HEK293 (cell line): ENCODE data around the gene PLD4.

Experiments used
- CTCF ChIA-PET: fragments of 350-600 bp; formaldehyde crosslinking; extraction: SDS; loops from one replicate; lab custom pipeline; 2021; ENCODE audit warnings: antibody characterized with exemption; lab: Yijun Ruan, JAX
- POLR2A ChIA-PET: fragments of 300-600 bp; formaldehyde crosslinking; extraction: SDS; loops from one replicate; lab custom pipeline; 2020; ENCODE audit warnings: antibody characterized with exemption, inconsistent platforms; lab: Yijun Ruan, JAX
- H3K27ac ChIP-seq: fragments of 200-500 bp; sonication (Bioruptor generic); 2 replicates; pipeline ENCODE4 v1.5.1; 2014; ENCODE audit warnings: low read depth, low read length, control low read depth, inconsistent platforms; ENCODE audit errors: extremely low read depth
- H3K36me3 ChIP-seq, 2 experiments: fragments of 200-500 bp in 1 of 2; sonication (Bioruptor generic) in 1 of 2; 1 replicate in 1 of 2; 2 replicates in 1 of 2; pipeline ENCODE4 v1.5.1; 2014 to 2017; ENCODE audit warnings: inconsistent platforms in 2 of 2, low read length in 2 of 2; ENCODE audit not compliant: control insufficient read depth in 2 of 2, insufficient read depth in 1 of 2
- H3K4me1 ChIP-seq: fragments of 200-500 bp; sonication (Bioruptor generic); 2 replicates; pipeline ENCODE4 v1.5.1; 2014; ENCODE audit warnings: mild to moderate bottlenecking, low read length, inconsistent platforms; ENCODE audit not compliant: control insufficient read depth, insufficient read depth
- H3K4me3 ChIP-seq: 2 replicates; pipeline ENCODE4 v1.5.1; 2011; ENCODE audit warnings: low read depth, mild to moderate bottlenecking, control low read depth, low read length, moderate library complexity
- H3K9me3 ChIP-seq: fragments of 200-500 bp; sonication (Bioruptor generic); 2 replicates; pipeline ENCODE4 v1.5.1; 2014; ENCODE audit warnings: low read depth, low read length, inconsistent platforms; ENCODE audit not compliant: control insufficient read depth, insufficient read depth
- GLIS1 ChIP-seq: fragments of 450-650 bp; formaldehyde crosslinking; IDR thresholded peaks from 2 replicates; pipeline ENCODE4 v1.5.1; 2016; ENCODE audit warnings: missing biosample characterization, missing genetic modification characterization
- GLIS2 ChIP-seq: fragments of 450-650 bp; formaldehyde crosslinking; IDR thresholded peaks from 2 replicates; pipeline ENCODE4 v1.5.1; 2016; ENCODE audit warnings: missing biosample characterization, missing genetic modification characterization
- HIC1 ChIP-seq: fragments of 450-650 bp; formaldehyde crosslinking; IDR thresholded peaks from 2 replicates; pipeline ENCODE4 v1.5.1; 2016; ENCODE audit warnings: missing biosample characterization, missing genetic modification characterization
- HOXC10 ChIP-seq: sonication (generic); formaldehyde crosslinking; IDR thresholded peaks from 2 replicates; pipeline ENCODE4 v1.8.1; 2023; ENCODE audit warnings: mild to moderate bottlenecking, missing genetic modification reagents
- PRDM1 ChIP-seq: fragments of 450-650 bp; formaldehyde crosslinking; IDR thresholded peaks from 2 replicates; pipeline ENCODE4; 2016; ENCODE audit warnings: missing biosample characterization, missing genetic modification characterization
- PRDM10 ChIP-seq: fragments of 450-650 bp; formaldehyde crosslinking; IDR thresholded peaks from 2 replicates; pipeline ENCODE4 v1.5.1; 2016; ENCODE audit warnings: missing biosample characterization, missing genetic modification characterization
- SP2 ChIP-seq: fragments of 450-650 bp; formaldehyde crosslinking; IDR thresholded peaks from 2 replicates; pipeline ENCODE4 v1.5.1; 2016; ENCODE audit warnings: missing biosample characterization, missing genetic modification characterization
- TRIM28 ChIP-seq: IDR thresholded peaks from 2 replicates; pipeline ENCODE4 v1.6.1; 2011; ENCODE audit warnings: low read length, control low read depth, borderline replicate concordance
- TSHZ1 ChIP-seq: fragments of 450-650 bp; formaldehyde crosslinking; IDR thresholded peaks from 2 replicates; pipeline ENCODE4 v1.5.1; 2016; ENCODE audit warnings: missing biosample characterization, missing genetic modification characterization, borderline replicate concordance
- YY1 ChIP-seq: fragments of 450-650 bp; formaldehyde crosslinking; IDR thresholded peaks from 2 replicates; pipeline ENCODE4 v1.5.1; 2018; ENCODE audit warnings: missing biosample characterization, missing genetic modification characterization
- ZBTB17 ChIP-seq: fragments of 450-650 bp; formaldehyde crosslinking; IDR thresholded peaks from 2 replicates; pipeline ENCODE4 v1.5.1; 2016; ENCODE audit warnings: missing biosample characterization, missing genetic modification characterization
- ZBTB21 ChIP-seq: fragments of 450-650 bp; formaldehyde crosslinking; IDR thresholded peaks from 2 replicates; pipeline ENCODE4 v1.5.1; 2017; ENCODE audit warnings: missing biosample characterization, missing genetic modification characterization
- ZNF157 ChIP-seq: fragments of 450-650 bp; formaldehyde crosslinking; IDR thresholded peaks from 2 replicates; pipeline ENCODE4 v1.5.1; 2016; ENCODE audit warnings: missing biosample characterization, missing genetic modification characterization
- ZNF202 ChIP-seq: fragments of 450-650 bp; formaldehyde crosslinking; IDR thresholded peaks from 2 replicates; pipeline ENCODE4 v1.5.1; 2016; ENCODE audit warnings: missing biosample characterization, missing genetic modification characterization, borderline replicate concordance
- ZNF48 ChIP-seq: fragments of 450-650 bp; formaldehyde crosslinking; IDR thresholded peaks from 2 replicates; pipeline ENCODE4 v1.5.1; 2016; ENCODE audit warnings: missing biosample characterization, missing genetic modification characterization
- ZNF530 ChIP-seq: fragments of 450-650 bp; formaldehyde crosslinking; IDR thresholded peaks from 2 replicates; pipeline ENCODE4 v1.5.1; 2016; ENCODE audit warnings: low read depth, missing biosample characterization, missing genetic modification characterization
- ZNF585B ChIP-seq: fragments of 450-650 bp; formaldehyde crosslinking; IDR thresholded peaks from 2 replicates; pipeline ENCODE4 v1.5.1; 2016; ENCODE audit warnings: missing biosample characterization, missing genetic modification characterization
- ZNF600 ChIP-seq: fragments of 450-650 bp; formaldehyde crosslinking; IDR thresholded peaks from 2 replicates; pipeline ENCODE4 v1.5.1; 2016; ENCODE audit warnings: missing biosample characterization, missing genetic modification characterization
- ZNF704 ChIP-seq: fragments of 450-650 bp; formaldehyde crosslinking; IDR thresholded peaks from 2 replicates; pipeline ENCODE4 v1.5.1; 2016; ENCODE audit warnings: missing biosample characterization, missing genetic modification characterization

Gene PLD4

GRCh38 chr14:104924421-104925213, at the start of gene PLD4:
Gene PLD4, plus strand, starts transcription at chr14:104924879. Its CDS starts 2,262 bp downstream, at chr14:104927141.
- ChIA-PET CTCF (interaction anchor here (0.7 to 1.3 kb wide), 3 partner anchors 17 to 122 kb away, joined by 3 to 4 read pairs (median 3); no protein-coding TSS in a partner anchor), POLR2A (interaction anchor here (0.6 kb wide), 1 partner anchor 478 kb away, joined by 4 read pairs; no protein-coding TSS in a partner anchor)
- H3K9me3 ChIP-seq = no peaks in the 10 kb centered on the region
- no peak within 1 kb of the TSS for H3K27ac ChIP-seq
- TF ChIP-seq ZNF585B (tag by site-specific recombination) (no peak), TRIM28 (peak; percentile 4; the same call in 1 of the 2 replicates)
- no peak within 1 kb of the TSS for H3K4me3 ChIP-seq
- no peaks in the 10 kb centered on the region for H3K36me3 ChIP-seq
- no peaks in the 10 kb centered on the region for H3K4me1 ChIP-seq

- Histone ChIP-seq H3K4me3 (no peak overlapping the region), H3K36me3 (peaks cover 0 to 35% of the 10 kb centered on the region in 2 experiments; a peak in 2 of 3 replicates), H3K27ac (no peak overlapping the region), H3K4me1 (0 out of 2 replicates have a peak, but pooled peaks cover 2% of the 10 kb centered on the region), H3K9me3 (no peaks in the 10 kb centered on the region)
- ChIA-PET POLR2A (interaction anchor here (0.7 kb wide), 1 partner anchor 1457 kb away, joined by 3 read pairs; no protein-coding TSS in a partner anchor), CTCF (interaction anchor here (0.7 kb wide), 1 partner anchor 1916 kb away, joined by 3 read pairs; no protein-coding TSS in a partner anchor)
- no peak for TF ChIP-seq TRIM28
- TF ChIP-seq ZBTB17 (tag by site-specific recombination) = no peak
- TF ChIP-seq SP2 (tag by site-specific recombination) = no peak
- no peak for TF ChIP-seq ZNF48 (tag by site-specific recombination)
- no peak for TF ChIP-seq ZNF202 (tag by site-specific recombination)
- no peak for TF ChIP-seq YY1 (tag by site-specific recombination)
- no peak for TF ChIP-seq HOXC10 (CRISPR knock-in tag)
- TF ChIP-seq ZBTB21 (tag by site-specific recombination) = no peak
These were observed 49.3 kb upstream of the PLD4 start for GRCh38 chr14:104875412-104875751.

- Histone ChIP-seq H3K9me3 (no peaks in the 10 kb centered on the region), H3K4me1 (0 out of 2 replicates have a peak, but pooled peaks cover 2% of the 10 kb centered on the region), H3K4me3 (no peak overlapping the region), H3K36me3 (peaks cover 0 to 38% of the 10 kb centered on the region in 2 experiments; a peak in 2 of 3 replicates), H3K27ac (no peak overlapping the region)
- CTCF ChIA-PET = interaction anchor here (1.2 kb wide), 1 partner anchor 49 kb away, joined by 3 read pairs; no protein-coding TSS in a partner anchor
- TF ChIP-seq PRDM1 (tag by site-specific recombination) = no peak
- TF ChIP-seq GLIS2 (tag by site-specific recombination) = peak; percentile 37
- TF ChIP-seq ZNF704 (tag by site-specific recombination) = no peak
- peak; percentile 14; the same call in 1 of the 2 replicates for TF ChIP-seq HIC1 (tag by site-specific recombination)
- TF ChIP-seq TSHZ1 (tag by site-specific recombination) = no peak
- no peak for TF ChIP-seq PRDM10 (tag by site-specific recombination)
- TF ChIP-seq ZNF530 (tag by site-specific recombination) = no peak
- TF ChIP-seq ZNF157 (tag by site-specific recombination) = no peak
- peak; percentile 35 for TF ChIP-seq GLIS1 (tag by site-specific recombination)
- 0 out of 2 replicates have a peak, but pooled peaks have one; percentile 12 for TF ChIP-seq ZNF600 (tag by site-specific recombination)
- POLR2A ChIA-PET = interaction anchor here (1.3 to 1.4 kb wide), 2 partner anchors 9 to 11 kb away, joined by 3 to 6 read pairs; partner anchors contain the start of gene CEP170B
These were observed 48.9 kb upstream of the PLD4 start for GRCh38 chr14:104875811-104876210.
